GM19035 (cell line): Measurements from ENCODE around the gene CCDC82.
"Not testable (repeated sequence)": the region's sequence is repeated elsewhere in the genome, so short reads cannot be mapped to it uniquely, and the experiment has no call there.

Experiments used
- ATAC-seq: cut with Tn5 transposase; IDR thresholded peaks from one replicate; pipeline ENCODE4 v1.9.1; 2021; ENCODE audit not compliant: unreplicated experiment

CCDC82 gene

GRCh38 chr11:96389720-96390487 is at the start of gene CCDC82, which contains the start of gene JRKL:
Gene CCDC82 (minus strand): TSS chr11:96389912. CDS start chr11:96384747, 5,165 bp downstream.
Gene JRKL (plus strand): TSS chr11:96390013. CDS start chr11:96390650, 637 bp downstream.
- ATAC-seq = peak; percentile 91

GRCh38 chr11:96432654-96433053 is 42.9 kb upstream of the CCDC82 start:
- ATAC-seq = not testable (repeated sequence)

- ATAC-seq = no peak
Measured at GRCh38 chr11:96430668-96431067, 41.0 kb upstream of the CCDC82 start.

- no peak for ATAC-seq
Measured at GRCh38 chr11:96424693-96425092, 35.0 kb upstream of the CCDC82 start.

GRCh38 chr11:96413408-96413807 is 23.7 kb upstream of the CCDC82 start:
- no peak for ATAC-seq

GRCh38 chr11:96412761-96413381 is 23.2 kb upstream of the CCDC82 start:
- ATAC-seq = no peak

- ATAC-seq = not testable (repeated sequence)
Measured at GRCh38 chr11:96411412-96411811, 21.7 kb upstream of the CCDC82 start.

GRCh38 chr11:96400697-96401096 is 11.0 kb upstream of the CCDC82 start:
- ATAC-seq = no peak

GRCh38 chr11:96397863-96398262 is 8.2 kb upstream of the CCDC82 start:
- ATAC-seq = no peak

- ATAC-seq = no peak
Measured at GRCh38 chr11:96396637-96397036, 6.9 kb upstream of the CCDC82 start.

- no peak for ATAC-seq
Measured at GRCh38 chr11:96394773-96395172, 5.1 kb upstream of the CCDC82 start.

GRCh38 chr11:96393753-96394348 is 4.1 kb upstream of the CCDC82 start:
- ATAC-seq = no peak

- ATAC-seq = no peak
Measured at GRCh38 chr11:96391698-96392307, 2.1 kb upstream of the CCDC82 start.

- no peak for ATAC-seq
Measured at GRCh38 chr11:96390488-96390792, 728 bp upstream of the CCDC82 start.

- ATAC-seq = peak; percentile 56
Measured at GRCh38 chr11:96388891-96389719, 607 bp downstream of the CCDC82 start.

GRCh38 chr11:96385187-96385586 is 4.5 kb downstream of the CCDC82 start:
- ATAC-seq = no peak

- ATAC-seq = no peak
Measured at GRCh38 chr11:96384156-96384555, 5.6 kb downstream of the CCDC82 start.

GRCh38 chr11:96376796-96377195 is 12.9 kb downstream of the CCDC82 start:
- no peak for ATAC-seq

- no peak for ATAC-seq
Measured at GRCh38 chr11:96373826-96374225, 15.9 kb downstream of the CCDC82 start.

GRCh38 chr11:96367342-96367741 is 22.4 kb downstream of the CCDC82 start:
- ATAC-seq = no peak

- no peak for ATAC-seq
Measured at GRCh38 chr11:96366024-96366423, 23.7 kb downstream of the CCDC82 start.
